Subcutaneous adipose tissue (tissue), 4 donors: ENCODE measurements around the gene ANXA4. TPM values are rescaled to one million over a fixed set of nuclear protein-coding genes. Genes with fewer than 3 reads are reported as not detected.

Experiments used
- total RNA-seq, 4 donors: library from RNA; depleted of rRNA; stranded (reverse); fragments of >200 nt; gene quantifications; one replicate each; pipeline ENCODE4 v1.1.0, GENCODE V29; 2016
- TF ChIP-seq, protein P1 (sequence below): fragments of 450-650 bp; IDR thresholded peaks from one replicate; pipeline ENCODE4 v1.5.1; 2016; ENCODE audit warnings: low read depth, mild to moderate bottlenecking, control low read depth, antibody characterized with exemption, moderate library complexity

Gene ANXA4
- total RNA-seq, 4 donors from 2014 or later = 47.5 to 102 (median 71.0) TPM

GRCh38 chr2:69715964-69716363, 26.0 kb upstream of the ANXA4 start:
- TF ChIP-seq, protein P1, sequence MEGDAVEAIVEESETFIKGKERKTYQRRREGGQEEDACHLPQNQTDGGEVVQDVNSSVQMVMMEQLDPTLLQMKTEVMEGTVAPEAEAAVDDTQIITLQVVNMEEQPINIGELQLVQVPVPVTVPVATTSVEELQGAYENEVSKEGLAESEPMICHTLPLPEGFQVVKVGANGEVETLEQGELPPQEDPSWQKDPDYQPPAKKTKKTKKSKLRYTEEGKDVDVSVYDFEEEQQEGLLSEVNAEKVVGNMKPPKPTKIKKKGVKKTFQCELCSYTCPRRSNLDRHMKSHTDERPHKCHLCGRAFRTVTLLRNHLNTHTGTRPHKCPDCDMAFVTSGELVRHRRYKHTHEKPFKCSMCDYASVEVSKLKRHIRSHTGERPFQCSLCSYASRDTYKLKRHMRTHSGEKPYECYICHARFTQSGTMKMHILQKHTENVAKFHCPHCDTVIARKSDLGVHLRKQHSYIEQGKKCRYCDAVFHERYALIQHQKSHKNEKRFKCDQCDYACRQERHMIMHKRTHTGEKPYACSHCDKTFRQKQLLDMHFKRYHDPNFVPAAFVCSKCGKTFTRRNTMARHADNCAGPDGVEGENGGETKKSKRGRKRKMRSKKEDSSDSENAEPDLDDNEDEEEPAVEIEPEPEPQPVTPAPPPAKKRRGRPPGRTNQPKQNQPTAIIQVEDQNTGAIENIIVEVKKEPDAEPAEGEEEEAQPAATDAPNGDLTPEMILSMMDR = no peak

DNA sequence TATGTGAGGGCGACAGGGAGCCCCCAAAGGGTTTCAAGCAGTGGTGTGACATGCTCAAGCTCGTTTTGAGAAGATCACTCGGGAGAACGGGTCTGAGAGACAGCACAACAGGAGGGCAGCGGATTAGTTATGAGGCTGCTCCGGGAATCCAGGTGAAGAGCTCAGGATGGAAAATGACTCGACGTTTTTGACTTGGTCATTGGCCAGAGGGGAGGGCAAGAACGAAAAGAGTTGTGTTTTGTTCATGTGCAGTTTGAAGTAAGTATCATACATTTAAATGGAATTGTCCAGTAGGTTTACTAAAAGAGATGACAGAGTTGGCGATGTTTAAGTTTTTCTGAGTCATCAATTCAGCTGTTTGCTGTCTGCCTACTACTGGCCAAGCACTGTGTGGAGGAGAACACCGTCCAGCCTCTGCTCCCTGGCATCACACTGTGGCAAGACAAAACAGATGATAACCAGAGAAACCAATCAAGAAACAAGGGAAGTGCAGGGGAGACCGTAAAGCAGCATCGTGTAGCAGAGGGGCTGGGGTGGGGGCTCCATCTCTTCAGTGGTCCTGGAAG, 25.3 kb upstream of the ANXA4 start:
- TF ChIP-seq, protein P1 = no peak

DNA sequence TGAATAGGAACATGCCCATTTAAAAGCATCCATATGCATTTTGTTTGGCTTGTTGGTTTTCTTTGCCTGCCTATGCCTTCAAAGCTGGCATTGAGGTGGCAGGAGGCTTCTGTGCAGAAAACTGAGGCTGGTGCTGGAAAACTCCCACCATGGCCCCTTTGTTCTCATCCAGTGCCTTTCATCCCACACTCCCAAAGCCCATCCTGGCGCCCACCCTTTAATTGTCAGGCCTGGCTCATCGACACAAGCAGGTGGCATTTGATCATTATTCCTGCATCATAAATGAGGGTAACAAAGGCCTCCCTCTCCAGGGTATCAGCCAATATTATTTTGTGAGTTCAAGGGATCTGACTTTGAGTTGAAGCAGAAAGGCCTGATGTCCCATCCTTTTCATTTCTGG, 24.7 kb upstream of the ANXA4 start:
- TF ChIP-seq, protein P1 = no peak

GRCh38 chr2:69717861-69718273, 24.1 kb upstream of the ANXA4 start:
- TF ChIP-seq, protein P1 = no peak

DNA sequence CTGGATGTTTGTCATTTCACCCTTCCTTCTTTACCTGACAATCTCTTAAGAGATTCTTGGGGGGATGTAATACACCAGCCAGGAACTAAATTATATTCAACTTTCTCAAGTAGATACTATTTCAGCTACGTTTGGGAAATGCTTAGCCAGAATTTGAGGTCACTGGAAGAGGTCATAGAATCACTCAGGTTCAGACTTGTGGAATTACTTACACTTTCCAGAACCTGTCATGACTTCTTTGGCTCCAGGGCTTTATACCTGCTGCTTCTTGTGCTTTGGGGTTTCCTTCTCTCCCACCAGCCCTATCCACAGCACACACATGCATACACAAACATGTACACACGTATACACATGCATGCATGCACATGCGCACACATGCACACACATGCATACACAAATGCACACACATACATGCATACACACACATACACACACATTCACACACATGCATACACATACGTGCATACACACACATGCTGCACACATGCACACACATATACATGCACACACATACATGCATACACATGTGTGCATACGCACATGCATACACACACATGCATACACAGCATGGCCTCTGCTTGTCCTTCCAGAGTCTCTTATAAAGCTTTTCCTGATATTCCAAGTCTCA, 23.5 kb upstream of the ANXA4 start:
- TF ChIP-seq, protein P1 = no peak

- TF ChIP-seq, protein P1 = no peak
Observed at GRCh38 chr2:69720404-69720803, 21.5 kb upstream of the ANXA4 start.

GRCh38 chr2:69721022-69721421, 20.9 kb upstream of the ANXA4 start:
- TF ChIP-seq, protein P1 = no peak
